ENCODE results near the gene FLNB. TPM values are rescaled to one million over a fixed set of nuclear protein-coding genes. Genes with fewer than 3 reads are reported as not detected.
A peak's percentile ranks its signal among the peaks of the same experiment; 100 is the strongest.

FLNB gene
- total and polyA plus RNA-seq, 2 of the 13 experiments (the other 11 are each of a cell fraction or from before 2014, with no cell fraction given): 106 to 130 TPM

DNA sequence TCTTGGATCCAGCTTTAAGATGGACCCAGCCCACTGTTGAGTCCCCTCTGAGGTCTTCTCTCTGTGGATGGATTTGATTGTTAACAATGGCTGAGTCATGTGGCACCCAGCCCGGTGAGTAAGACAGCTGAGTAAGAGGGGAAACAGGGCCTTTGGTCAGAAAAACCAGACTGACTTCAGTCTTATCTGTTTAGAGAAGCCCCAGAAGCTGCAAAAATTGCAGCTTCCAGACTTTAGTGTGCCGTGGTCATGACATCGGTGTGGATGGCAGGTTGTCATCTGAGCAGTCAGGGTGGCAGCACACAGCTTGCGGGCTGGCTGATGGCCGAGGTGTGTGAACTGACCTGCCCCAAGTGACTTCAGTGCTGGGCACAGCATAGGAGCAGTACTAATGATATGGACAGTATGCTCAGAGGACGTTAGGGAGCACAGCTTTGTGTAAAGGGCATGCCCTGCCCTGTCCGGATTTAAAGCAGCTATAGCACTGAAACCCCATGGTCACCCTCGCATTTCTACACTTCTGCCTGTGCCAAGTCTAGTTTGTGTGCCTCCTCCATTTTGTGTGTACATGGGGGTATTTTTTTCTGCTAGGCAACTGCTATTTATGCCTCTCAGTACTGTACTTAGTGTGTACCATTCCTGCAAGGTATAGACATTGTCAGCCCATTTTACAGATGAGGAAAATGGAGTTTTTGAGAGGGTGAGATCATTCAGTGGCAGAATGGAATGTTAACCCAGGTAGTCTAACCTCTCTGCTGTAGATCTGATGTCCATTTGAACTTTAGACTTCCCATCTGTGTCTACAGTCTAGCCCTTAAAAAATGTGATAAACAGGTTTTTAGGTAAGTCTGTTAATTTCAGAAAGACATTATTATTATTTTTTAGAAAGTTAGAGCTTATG, 44.4 kb downstream of the FLNB start (continued):
- TF ChIP-seq ZBTB44 (CRISPR knock-in tag; IDR thresholded peaks at IDR 0.05): no peak
- no peak for TF ChIP-seq ZSCAN31 (CRISPR knock-in tag; IDR thresholded peaks at IDR 0.05; ENCODE audit: low read depth)
- TF ChIP-seq ZBTB7B (CRISPR knock-in tag; IDR thresholded peaks at IDR 0.05): no peak
- TF ChIP-seq ZBTB38 (CRISPR knock-in tag; IDR thresholded peaks at IDR 0.05): no peak
- no peak for TF ChIP-seq IRF2 (CRISPR knock-in tag; IDR thresholded peaks at IDR 0.05)
- no peak for TF ChIP-seq MTF1 (CRISPR knock-in tag; IDR thresholded peaks at IDR 0.05)
- TF ChIP-seq ZNF597 (CRISPR knock-in tag; IDR thresholded peaks at IDR 0.05): no peak
- 0 out of 2 replicates have a peak, but pooled peaks have one; percentile 20 for TF ChIP-seq TCF7 (IDR thresholded peaks at IDR 0.05; ENCODE audit: low read depth)
- TF ChIP-seq LBX2 (CRISPR knock-in tag; IDR thresholded peaks at IDR 0.05; ENCODE audit: borderline replicate concordance): no peak
- TF ChIP-seq TFE3 (CRISPR knock-in tag; IDR thresholded peaks at IDR 0.05): no peak
- no peak; the same call in 1 of the 2 replicates for TF ChIP-seq YEATS2 (CRISPR knock-in tag; IDR thresholded peaks at IDR 0.05; ENCODE audit: borderline replicate concordance)
- no peak for TF ChIP-seq ZMAT5 (CRISPR knock-in tag; IDR thresholded peaks at IDR 0.05; ENCODE audit: borderline replicate concordance, low read depth)
- no peak for TF ChIP-seq ZNF296 (CRISPR knock-in tag; conservative IDR thresholded peaks at IDR 0.05)
- peak; percentile 90 for TF ChIP-seq ZMYM2 (CRISPR knock-in tag; IDR thresholded peaks at IDR 0.05)
- peak in 1 of 2 experiments; percentile 64; a peak in 1 of 4 replicates for TF ChIP-seq EP300 (IDR thresholded peaks at IDR 0.05; ENCODE audit: low read depth in 2 of 2, low read length in 2 of 2)
- TF ChIP-seq EP300 (CRISPR knock-in tag; IDR thresholded peaks at IDR 0.05; ENCODE audit: borderline replicate concordance): no peak
- TF ChIP-seq FIP1L1 (IDR thresholded peaks at IDR 0.05; ENCODE audit: borderline replicate concordance, insufficient read depth, low read depth, low read length): no peak
- TF ChIP-seq HMGXB3 (CRISPR knock-in tag; IDR thresholded peaks at IDR 0.05; ENCODE audit: borderline replicate concordance): no peak
- TF ChIP-seq IRX3 (CRISPR knock-in tag; IDR thresholded peaks at IDR 0.05; ENCODE audit: borderline replicate concordance, low read depth): no peak
